HG03571 (cell line): Measurements from ENCODE around the gene USP33.
"Not testable (repeated sequence)": the region's sequence is repeated elsewhere in the genome, so short reads cannot be mapped to it uniquely, and the experiment has no call there.

Source experiments
- ATAC-seq: cut with Tn5 transposase; IDR thresholded peaks from one replicate; pipeline ENCODE4 v1.9.1; 2021; ENCODE audit not compliant: unreplicated experiment

The USP33 gene

DNA sequence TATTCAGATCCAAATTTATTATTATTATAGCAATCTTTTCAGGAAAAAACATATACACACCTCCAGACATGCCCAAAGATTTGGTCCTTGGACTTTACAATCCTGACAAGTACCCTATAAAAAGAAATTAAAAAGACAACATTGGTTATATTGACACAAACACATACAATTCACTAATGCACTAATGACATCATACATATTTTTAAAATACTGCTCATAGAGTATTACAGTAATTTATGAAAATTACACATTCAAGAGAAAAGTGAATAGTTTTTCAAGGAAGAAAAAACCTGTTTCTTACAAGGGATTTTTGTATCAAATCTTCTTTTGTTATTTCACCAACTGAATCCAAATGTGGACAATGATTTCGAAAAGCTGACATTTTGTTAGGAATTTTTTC, 18.3 kb downstream of the USP33 start:
- ATAC-seq: no peak

DNA sequence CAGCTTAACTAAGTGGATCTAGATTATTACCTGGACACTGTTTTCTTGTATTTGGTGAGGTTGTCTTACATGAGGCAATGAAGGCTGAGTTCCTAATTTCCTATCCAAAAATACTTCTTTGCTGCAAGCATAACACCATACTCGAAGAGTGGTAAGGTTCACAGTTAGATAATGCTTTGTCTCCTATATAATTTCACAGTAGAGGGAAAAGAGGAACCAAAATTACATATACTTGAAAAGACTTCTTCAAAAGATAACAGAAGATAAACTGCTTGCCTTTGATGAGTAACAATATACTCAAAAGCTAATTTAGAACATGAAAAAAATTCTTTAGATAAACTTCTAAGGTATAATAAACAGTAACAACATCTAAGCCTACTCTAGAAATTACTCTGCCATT, 20.4 kb downstream of the USP33 start:
- ATAC-seq: no peak

DNA sequence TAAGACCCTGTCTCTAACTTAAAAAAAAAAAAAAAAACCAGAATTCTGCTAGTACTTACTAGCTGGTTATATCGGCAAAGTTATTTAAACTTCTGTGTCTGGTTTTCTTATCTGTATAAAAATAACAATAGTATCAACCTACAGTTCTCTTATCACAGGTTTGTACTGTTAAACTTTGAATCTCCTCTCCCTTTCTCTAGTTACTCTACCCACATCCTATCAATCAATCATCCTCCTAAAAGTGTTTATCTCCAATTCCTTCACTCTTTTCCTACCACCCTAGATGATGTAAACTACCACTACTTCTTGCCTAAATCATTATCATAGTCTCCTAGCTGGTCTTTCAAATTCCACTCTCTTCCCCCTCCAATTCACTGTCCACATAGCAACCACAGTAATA, 27.6 kb downstream of the USP33 start:
- ATAC-seq: no peak

DNA sequence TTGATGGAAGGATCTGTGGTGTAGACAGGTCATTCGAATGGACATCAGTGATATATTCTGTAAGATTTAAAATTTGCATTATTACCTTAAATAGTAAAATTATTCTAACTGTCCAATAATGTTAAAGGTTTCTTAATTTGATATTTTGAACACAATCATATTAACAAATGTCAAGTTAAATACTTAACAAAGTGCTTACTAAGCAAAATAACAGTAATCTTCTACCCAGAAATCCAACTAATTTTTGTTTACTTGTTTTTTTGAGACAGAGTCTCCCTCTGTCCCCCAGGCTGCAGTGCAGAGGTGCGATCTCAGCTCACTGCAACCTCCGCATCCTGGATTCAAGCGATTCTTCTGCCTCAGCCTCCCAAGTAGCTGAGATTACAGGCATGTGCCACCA, 33.9 kb downstream of the USP33 start:
- ATAC-seq: no peak

DNA sequence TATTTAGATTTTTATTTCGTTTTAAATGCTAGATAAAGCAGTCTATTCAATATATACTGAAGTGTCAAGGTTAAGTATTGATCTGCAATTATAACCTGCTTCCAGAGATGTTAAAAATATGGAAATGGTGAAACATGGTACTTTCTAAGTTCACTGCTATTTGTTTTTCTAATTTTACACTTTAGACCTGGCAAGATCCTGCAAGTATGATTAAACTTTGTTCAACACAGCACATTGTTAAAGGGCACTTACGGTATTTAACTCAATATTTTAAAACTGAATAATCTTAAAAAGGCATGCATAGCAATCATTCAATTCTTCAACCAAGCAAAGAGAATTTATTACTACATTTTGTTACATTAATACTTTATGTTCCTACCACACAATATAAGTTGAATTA, 41.5 kb downstream of the USP33 start:
- ATAC-seq: no peak

DNA sequence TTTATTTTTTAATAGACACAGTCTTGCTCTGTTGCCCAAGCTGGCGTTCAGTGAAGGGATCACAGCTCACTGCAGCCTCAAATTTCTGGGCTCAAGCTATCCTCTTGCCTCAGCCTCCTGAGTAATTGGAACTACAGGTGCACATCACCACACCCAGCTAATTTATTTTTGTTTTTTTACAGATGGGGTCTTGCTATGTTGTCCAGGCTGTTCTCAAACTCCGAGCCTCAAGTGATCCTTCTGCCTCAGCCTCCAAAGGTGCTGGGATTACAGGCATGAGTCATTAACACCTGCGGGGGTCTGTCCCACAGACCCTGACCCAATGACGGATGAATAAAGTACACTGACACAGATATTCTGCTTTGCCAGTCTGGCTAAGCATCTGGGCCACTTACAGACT, 43.6 kb downstream of the USP33 start:
- no peak for ATAC-seq

DNA sequence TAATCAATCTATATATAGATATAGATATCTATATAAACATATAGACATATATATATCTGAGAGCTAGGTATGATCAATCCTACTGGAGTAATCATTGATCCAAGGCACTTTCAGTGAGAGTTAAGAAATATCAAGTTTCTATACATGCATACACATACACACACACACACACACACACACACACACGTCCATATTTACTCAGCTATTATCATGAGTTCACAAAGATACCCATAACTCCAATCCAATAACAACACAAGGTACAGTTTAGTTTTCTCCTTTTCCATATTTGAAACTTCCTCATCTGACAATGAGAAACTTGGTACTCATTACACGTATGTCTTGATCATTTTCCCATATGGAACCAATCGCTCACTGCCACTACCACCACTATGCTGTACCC, 49.9 kb downstream of the USP33 start:
- ATAC-seq: no peak

DNA sequence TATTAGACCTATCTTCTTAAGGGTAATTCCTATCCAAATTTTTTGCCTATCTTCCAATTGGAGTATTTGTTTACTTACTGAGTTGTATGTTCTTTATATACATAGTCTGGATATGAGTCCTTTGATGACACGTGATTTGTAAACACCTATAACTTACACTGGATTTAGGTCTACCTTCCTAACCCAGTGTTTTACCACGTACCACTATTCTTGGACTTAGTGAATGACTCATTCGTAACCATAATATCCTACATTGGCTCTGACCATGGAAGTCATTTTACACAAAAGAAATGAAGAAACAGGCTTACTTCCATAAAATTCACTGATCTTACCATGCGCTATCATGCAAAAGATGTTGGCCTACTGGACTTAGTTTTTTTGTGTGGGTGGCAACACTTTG, 53.3 kb downstream of the USP33 start:
- ATAC-seq: no peak

DNA sequence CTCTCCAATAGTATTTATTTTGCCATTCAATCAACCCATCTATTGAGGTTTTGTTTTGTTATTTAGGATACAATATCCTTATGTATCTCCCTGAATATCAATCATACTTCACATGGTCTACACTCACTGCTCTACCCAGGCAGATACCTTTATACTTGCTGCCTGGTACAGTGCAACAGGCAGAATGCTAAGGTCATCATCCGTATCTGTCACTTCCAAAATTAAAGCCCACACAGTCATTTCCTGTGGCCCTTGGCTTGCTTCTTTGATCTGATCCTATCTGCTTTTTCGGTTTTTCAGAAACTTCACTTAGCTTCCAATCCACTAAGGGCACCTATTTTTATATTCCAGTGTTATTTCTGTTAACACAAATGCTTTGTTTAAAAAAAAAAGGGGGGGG, 54.9 kb downstream of the USP33 start:
- ATAC-seq: no peak

DNA sequence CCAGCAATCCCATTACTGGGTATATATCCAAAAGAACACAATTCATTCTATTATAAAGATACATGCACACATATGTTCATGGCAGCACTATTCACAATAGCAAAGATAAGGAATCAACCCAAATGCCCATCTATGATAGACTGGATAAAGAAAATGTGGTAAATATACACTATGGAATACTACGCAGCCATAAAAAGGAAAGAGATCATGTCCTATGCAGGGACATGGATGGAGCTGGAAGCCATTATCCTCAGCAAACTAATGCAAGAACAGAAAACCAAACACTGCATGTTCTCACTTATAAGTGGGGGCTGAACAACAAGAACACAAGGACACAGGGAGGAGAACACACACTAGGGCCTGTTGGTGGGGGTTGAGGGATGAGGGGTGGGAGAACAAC, 60.0 kb downstream of the USP33 start:
- not testable (repeated sequence) for ATAC-seq

DNA sequence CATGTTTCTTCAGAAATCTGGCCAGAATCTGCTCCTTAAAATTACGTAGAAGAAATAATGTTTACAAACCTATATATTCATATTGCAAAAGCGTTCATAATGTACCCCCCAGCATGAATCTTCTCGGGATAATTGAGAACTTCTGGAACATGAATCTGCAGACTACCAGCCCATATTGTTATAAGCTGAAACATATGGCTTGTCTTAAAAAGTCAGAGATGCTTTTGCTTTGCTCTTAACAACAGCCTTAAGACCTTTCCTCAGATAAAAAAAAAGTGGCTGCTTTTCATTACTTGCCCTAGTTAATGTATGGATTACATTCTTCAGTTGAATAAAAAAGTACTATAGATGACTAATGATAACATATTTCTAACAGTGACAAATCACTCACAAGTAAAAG, 62.2 kb downstream of the USP33 start:
- no peak for ATAC-seq

DNA sequence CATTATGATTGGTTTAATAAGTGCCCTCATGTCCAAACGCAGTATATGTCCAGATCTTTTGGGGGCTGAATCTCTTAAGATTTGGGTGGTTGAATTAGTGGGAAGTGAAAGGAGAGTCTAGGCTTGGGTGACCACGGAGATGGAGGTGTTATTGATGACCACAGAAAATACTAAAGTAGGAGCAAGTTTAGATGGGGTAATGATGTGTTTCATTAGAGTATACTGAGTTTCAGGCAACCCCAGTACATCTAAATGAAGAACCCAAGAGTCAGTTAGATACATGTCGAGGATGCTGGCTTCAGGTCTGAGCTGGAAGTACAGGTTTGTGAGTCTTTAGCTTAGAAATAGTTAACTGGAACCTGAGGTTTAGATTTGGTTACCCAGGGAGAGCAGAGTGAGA, 70.7 kb downstream of the USP33 start:
- peak; percentile 55 for ATAC-seq

DNA sequence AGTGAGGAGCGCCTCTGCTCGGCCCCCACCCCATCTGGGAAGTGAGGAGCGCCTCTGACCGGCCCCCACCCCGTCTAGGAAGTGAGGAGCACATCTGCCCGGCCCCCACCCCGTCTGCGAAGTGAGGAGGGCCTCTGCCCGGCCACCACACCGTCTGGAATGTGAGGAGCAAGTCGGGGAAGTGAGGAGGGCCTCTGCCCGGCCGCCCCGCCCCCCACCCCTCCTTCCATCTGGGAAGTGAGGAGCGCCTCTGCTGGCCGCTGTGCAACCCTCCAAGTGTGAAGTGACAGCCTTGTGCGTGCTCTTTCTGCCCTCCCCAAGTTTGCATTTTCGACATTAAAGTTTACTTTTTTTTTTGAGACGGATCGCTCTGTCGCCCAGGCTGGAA, 72.1 kb downstream of the USP33 start:
- no peak for ATAC-seq

DNA sequence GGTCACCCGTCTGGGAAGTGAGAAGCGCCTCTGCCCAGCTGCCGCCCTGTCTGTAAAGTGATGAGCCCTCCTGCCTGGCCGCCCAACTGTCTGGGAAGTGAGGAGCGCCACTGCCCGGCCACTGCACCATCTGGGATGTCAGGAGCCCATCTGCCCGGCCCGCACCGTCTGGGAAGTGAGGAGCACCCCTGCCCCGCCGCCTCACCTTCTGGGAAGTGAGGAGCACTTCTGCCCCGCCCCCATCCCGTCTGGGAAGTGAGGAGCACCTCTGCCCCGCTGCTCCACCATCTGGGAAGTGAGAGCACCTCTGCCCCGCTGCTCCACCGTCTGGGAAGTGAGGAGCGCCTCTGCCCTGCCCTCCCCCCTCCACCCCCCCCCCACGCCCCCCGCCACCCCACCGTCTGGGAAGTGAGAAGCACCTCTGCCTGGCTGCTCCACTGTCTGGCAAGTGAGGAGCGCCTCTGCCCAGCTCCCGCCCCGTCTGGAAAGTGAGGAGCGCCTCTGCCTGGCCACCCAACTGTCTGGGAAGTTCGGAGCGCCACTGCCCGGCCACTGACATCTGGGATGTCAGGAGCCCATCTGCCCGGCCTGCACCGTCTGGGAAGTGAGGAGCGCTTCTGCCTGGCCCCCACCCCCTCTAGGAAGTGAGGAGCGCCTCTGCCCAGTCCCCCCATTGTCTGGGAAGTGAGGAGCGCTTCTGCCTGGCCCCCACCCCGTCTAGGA, 72.7 kb downstream of the USP33 start:
- ATAC-seq: no peak

DNA sequence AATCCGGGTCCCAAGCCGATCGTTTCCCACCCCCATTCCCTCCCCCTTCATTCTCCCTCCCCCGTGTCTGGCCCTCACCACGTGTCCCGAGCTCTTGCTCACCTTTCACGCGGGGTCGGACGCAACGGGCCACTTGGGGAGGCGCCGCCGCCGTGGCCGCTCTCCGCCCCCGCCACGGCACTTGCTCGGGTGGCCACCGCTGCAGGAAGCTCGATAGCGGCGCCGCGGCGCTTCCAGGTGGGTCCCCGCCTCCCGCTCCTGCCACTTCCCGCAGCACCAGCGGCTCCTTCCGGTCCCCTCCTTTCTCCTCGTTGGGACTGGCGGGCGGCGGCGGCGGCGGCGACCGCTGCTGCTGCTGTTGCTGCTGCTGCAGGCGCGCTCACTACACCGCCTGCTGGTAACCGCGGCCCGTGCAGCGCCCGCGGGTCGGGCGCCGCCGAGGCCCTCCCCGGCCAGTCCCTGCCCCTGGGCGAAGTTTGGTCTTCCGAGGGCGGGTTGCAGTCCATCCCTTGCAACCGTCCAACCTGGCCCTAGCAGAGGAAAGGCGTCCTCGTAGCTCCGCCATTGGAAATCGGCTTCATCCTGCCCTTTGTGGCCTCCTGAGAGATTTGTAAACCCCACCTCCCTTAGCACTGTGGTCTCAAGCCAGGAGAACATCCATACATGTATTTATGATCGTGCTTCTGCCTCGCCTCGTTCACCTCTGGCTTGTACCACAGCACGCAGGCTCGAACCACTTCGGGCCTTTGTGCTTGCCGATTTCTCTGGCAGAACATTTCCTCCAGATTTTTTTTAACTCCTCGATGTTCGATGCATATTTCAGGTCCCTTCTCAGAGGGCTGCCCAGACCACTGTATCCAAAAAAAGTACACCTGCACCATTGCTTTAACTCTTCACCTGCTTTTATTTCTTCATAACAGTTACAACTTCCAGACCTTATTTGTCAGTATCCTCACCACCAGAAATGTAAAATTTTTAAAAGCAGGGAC, 76.2 kb downstream of the USP33 start:
- peak; percentile 75 for ATAC-seq

DNA sequence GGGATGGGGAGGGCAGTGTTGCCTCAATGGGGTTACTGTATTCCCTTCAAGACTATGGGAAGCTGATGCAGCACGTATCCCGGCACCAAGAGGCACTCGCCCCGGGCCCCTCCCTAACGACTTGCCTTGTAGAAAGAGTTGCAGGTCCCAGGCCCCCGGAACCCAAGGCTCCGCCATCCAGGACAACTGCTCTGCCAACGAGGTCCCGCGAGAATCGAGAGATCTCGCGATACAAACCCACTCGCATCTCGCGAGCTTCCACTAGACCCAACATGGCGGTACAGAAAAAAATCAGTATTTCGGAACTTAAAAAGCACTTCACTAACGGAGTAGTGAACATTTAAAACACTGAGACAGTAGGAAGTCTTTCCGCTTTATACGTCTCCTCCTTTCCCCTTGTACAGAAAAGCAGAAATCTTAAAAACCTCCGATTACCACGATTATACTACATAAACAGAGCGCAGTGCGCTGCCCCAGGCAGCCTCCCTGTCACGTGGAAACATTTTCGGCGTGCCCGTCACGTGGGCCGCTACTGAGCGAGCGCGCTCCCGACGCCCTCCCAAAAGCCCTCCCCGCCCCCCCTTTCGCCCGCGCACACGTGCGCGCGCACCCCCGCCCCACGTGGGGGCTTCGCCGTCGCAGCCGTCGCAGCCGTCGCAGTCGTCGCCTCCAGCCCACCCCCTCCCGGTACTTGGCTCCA, 77.0 kb downstream of the USP33 start, which contains the start of gene ZZZ3:
Gene ZZZ3, minus strand, starts transcription at position 199 of the 700 bp plus-strand sequence. CDS start 49,304 bp downstream, outside the sequence.
- ATAC-seq: peak; percentile 72

DNA sequence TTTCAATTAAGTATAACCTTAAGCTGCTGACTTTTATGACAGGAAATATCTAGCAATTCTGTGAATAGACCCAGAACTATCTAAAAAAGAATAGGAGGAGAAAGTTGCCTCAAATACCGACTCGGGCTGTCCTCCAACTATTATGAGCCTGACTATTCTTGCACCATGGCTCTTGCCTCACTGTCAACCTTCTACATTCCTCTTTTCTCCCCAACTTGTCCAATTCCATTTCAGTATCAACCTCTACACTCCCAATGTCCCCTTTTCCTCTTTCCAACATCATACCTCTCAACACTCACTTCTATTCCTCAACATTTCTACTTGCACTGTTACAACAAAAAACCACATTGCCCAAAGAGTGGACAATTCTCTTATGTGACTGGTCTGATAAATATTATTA, 79.5 kb downstream of the USP33 start:
- ATAC-seq: no peak

DNA sequence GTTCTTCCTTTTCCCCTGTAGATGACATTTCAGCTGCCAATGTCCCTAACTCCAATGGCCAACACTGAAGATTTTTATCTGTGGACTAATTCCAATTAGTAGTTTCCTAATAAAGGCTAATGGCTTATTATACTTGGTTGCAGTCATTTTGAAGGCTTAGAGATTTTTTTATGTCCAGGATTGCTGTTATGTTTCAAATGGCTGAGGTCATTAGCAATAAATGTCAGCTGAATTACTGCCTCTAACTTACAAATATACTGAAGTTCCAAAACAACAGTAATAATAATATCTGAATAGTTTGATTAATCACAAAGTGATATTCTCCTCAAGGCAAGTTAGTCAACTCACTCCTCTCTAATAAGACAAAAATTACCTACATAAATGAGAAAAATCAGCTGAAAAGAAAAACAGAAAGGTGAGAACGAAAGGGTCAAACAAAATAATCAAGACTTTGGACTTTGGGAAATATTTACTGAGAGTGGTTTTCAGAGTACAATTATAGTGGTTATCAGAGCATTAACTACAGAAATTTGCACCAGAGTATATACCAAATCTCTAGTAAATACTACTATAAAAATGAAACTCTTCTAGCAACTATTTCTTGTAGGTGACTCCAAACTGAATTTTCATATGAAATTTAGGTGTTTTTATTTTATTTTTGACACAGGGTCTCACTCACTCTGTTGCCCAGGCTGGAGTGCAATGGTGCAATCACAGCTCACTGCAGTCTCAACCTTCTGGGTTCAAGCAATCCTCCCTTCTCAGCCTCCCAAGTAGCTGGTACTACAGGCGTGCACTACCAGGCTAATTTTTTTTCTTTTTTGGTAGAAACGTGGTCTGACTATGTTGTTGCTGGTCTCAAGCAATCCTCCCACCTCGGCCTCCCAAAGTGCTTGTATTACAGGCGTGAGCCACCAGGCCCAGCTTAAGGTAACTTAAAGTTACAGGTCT, 80.7 kb downstream of the USP33 start:
- ATAC-seq: no peak

DNA sequence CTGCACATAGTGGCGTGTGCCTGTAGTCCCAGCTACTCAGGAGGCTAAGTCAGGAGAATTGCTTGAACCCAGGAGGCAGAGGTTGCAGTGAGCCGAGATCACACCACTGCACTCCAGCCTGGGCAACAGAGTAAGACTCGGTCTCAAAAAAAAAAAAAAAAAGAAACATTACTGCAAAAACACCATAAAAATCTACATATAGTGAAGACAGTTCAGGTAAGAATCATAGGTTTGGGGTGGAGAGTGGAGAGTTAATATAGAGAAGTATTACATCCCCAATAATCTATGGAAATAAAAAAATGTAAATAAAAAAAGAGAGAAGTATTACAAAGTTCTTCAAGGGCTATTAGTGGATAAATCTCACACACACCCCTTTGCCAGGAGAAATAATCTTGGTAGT, 84.8 kb downstream of the USP33 start:
- not testable (repeated sequence) for ATAC-seq

DNA sequence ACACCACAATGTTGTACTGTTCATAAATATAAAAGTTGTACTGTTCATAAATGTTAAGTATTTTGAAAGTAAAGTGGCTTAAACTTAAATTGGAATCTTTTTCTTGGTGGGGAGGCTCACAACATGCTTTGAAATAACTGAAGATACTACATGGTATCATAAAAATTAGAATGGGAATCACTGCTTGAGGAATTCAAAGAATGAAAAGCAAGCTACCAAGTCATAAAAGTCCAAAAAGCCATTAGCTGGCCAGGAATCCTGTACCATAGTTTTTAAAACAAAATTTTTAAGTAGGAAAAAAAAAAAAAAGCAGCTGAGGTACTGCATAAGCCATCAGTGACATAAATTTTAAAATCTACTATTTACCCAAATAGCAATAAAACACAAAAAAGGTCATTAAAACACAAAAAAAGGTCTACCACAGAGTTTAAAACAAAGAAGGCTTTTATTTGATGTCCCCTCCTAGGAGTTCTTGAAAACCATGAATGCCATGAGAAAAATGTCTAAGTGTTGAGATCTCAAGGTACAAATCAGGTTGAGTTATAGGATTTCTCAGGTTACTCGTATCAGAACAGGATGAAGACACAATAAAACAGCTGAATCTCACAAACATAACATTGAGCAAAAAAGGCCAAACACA, 85.8 kb downstream of the USP33 start:
- ATAC-seq: no peak
